GM19395 (cell line): ENCODE results near the gene HNRNPA2B1.
"Not testable (repeated sequence)": the region's sequence is repeated elsewhere in the genome, so short reads cannot be mapped to it uniquely, and the experiment has no call there.

Source experiments
- ATAC-seq: cut with Tn5 transposase; IDR thresholded peaks from one replicate; pipeline ENCODE4 v1.9.1; 2021; ENCODE audit warnings: mild to moderate bottlenecking, moderate library complexity; ENCODE audit not compliant: unreplicated experiment

Gene HNRNPA2B1

GRCh38 chr7:26185131-26185843 lies 15.3 kb downstream of the HNRNPA2B1 start:
- ATAC-seq: no peak

- ATAC-seq: not testable (repeated sequence)
Measured at GRCh38 chr7:26184281-26185101, 16.1 kb downstream of the HNRNPA2B1 start.

- no peak for ATAC-seq
Measured at GRCh38 chr7:26183545-26184280, 16.8 kb downstream of the HNRNPA2B1 start.

- no peak for ATAC-seq
Measured at GRCh38 chr7:26182706-26183105, 17.8 kb downstream of the HNRNPA2B1 start.

- no peak for ATAC-seq
Measured at GRCh38 chr7:26182283-26182682, 18.3 kb downstream of the HNRNPA2B1 start.

- ATAC-seq: no peak
Measured at GRCh38 chr7:26181474-26182227, 18.9 kb downstream of the HNRNPA2B1 start.

GRCh38 chr7:26180792-26181198 lies 19.8 kb downstream of the HNRNPA2B1 start:
- no peak for ATAC-seq

- no peak for ATAC-seq
Measured at GRCh38 chr7:26179826-26180497, 20.6 kb downstream of the HNRNPA2B1 start.

GRCh38 chr7:26179422-26179821 lies 21.1 kb downstream of the HNRNPA2B1 start:
- no peak for ATAC-seq

GRCh38 chr7:26178272-26178960 lies 22.1 kb downstream of the HNRNPA2B1 start:
- ATAC-seq: no peak

GRCh38 chr7:26177269-26177668 lies 23.3 kb downstream of the HNRNPA2B1 start:
- not testable (repeated sequence) for ATAC-seq

GRCh38 chr7:26176696-26177095 lies 23.9 kb downstream of the HNRNPA2B1 start:
- not testable (repeated sequence) for ATAC-seq

- not testable (repeated sequence) for ATAC-seq
Measured at GRCh38 chr7:26175903-26176302, 24.6 kb downstream of the HNRNPA2B1 start.

GRCh38 chr7:26172048-26172447 lies 28.5 kb downstream of the HNRNPA2B1 start:
- no peak for ATAC-seq

GRCh38 chr7:26171601-26172000 lies 28.9 kb downstream of the HNRNPA2B1 start:
- ATAC-seq: no peak

GRCh38 chr7:26170663-26171062 lies 29.9 kb downstream of the HNRNPA2B1 start:
- ATAC-seq: no peak

GRCh38 chr7:26169271-26169670 lies 31.3 kb downstream of the HNRNPA2B1 start:
- no peak for ATAC-seq

GRCh38 chr7:26168458-26169023 lies 32.0 kb downstream of the HNRNPA2B1 start:
- no peak for ATAC-seq

- ATAC-seq: peak; percentile 85
Measured at GRCh38 chr7:26167303-26167934, 33.1 kb downstream of the HNRNPA2B1 start.
